Measurements from ENCODE around the gene LDB3. TPM values are rescaled to one million over a fixed set of nuclear protein-coding genes. Genes with fewer than 3 reads are reported as not detected.

LDB3 gene
- total RNA-seq, 1 donor from 2014 or later, result 314 TPM

GRCh38 chr10:86768412-86769062 is 100.2 kb downstream of the LDB3 start:
- DNase-seq, result no peak

- DNase-seq, result no peak
These were observed 101.7 kb downstream of the LDB3 start for GRCh38 chr10:86769991-86770390.

- DNase-seq, result no peak
These were observed 102.2 kb downstream of the LDB3 start for GRCh38 chr10:86770412-86770960.

- DNase-seq, result peak; percentile 62
These were observed 105.2 kb downstream of the LDB3 start for GRCh38 chr10:86773498-86773897.

- peak; percentile 52 for DNase-seq
These were observed 107.0 kb downstream of the LDB3 start for GRCh38 chr10:86775056-86775869.

GRCh38 chr10:86775870-86776180 is 107.5 kb downstream of the LDB3 start:
- no peak for DNase-seq

GRCh38 chr10:86779220-86780017 is 111.1 kb downstream of the LDB3 start:
- no peak for DNase-seq

- no peak for DNase-seq
These were observed 114.5 kb downstream of the LDB3 start for GRCh38 chr10:86782701-86783418.

GRCh38 chr10:86785037-86785436 is 116.7 kb downstream of the LDB3 start:
- no peak for DNase-seq

Other genes with a start within 250 kb of the LDB3 start
- 58.3 TPM for gene WAPL, start 146.7 kb upstream of the LDB3 start, total RNA-seq
- gene OPN4, start 14.0 kb upstream of the LDB3 start, total RNA-seq, result not detected
- 102 TPM for gene BMPR1A, start 88.1 kb downstream of the LDB3 start, total RNA-seq